ENCODE data around the gene MEF2A. TPM values are rescaled to one million over a fixed set of nuclear protein-coding genes. Genes with fewer than 3 reads are reported as not detected.

The MEF2A gene
- total RNA-seq, 2 experiments from 2014 or later: 16.5 to 20.9 TPM

- H3K4me3 Mint-ChIP-seq: no peak overlapping the region
- no peaks in the 10 kb centered on the region for H3K27me3 Mint-ChIP-seq
- intact Hi-C loops (cut with DNase I, micrococcal nuclease): no loop called here
- peaks cover 27% of the 10 kb centered on the region for H3K36me3 Mint-ChIP-seq (ENCODE audit: low read depth)
- peaks cover 32% of the 10 kb centered on the region for H3K4me1 Mint-ChIP-seq
- H3K27ac Mint-ChIP-seq: no peak overlapping the region
- H3K9me3 Mint-ChIP-seq (ENCODE audit: low read depth): peaks cover 21% of the 10 kb centered on the region
- ChIA-PET POLR2A (interaction anchor here (0.6 kb wide), 1 partner anchor 42 kb away, joined by 3 read pairs; no protein-coding TSS in a partner anchor), CTCF (interaction anchor here (1.2 to 1.6 kb wide), 2 partner anchors 12 to 120 kb away, joined by 4 read pairs; no protein-coding TSS in a partner anchor)
- no peak for DNase-seq
- ATAC-seq: no peak
These were observed 18.4 kb downstream of the MEF2A start for GRCh38 chr15:99584081-99584600.

GRCh38 chr15:99586121-99586520, 20.3 kb downstream of the MEF2A start:
- peaks cover 39% of the 10 kb centered on the region for H3K4me1 Mint-ChIP-seq
- no peak overlapping the region for H3K4me3 Mint-ChIP-seq
- peaks cover 21% of the 10 kb centered on the region for H3K9me3 Mint-ChIP-seq (ENCODE audit: low read depth)
- ATAC-seq (no peak), DNase-seq (no peak)
- POLR2A ChIA-PET: no interaction called here
- intact Hi-C loops (cut with DNase I, micrococcal nuclease): no loop called here
- CTCF ChIA-PET: no interaction called here
- no peak overlapping the region for H3K27ac Mint-ChIP-seq
- H3K27me3 Mint-ChIP-seq: no peaks in the 10 kb centered on the region
- peaks cover 27% of the 10 kb centered on the region for H3K36me3 Mint-ChIP-seq (ENCODE audit: low read depth)

GRCh38 chr15:99589801-99590200, 24.0 kb downstream of the MEF2A start:
- intact Hi-C loops (cut with DNase I, micrococcal nuclease): no loop called here

GRCh38 chr15:99590913-99591646, 25.3 kb downstream of the MEF2A start:
- DNase-seq: no peak
- ATAC-seq: peak; percentile 81
- Mint-ChIP-seq H3K9me3 (ENCODE audit: low read depth) (peaks cover 14% of the 10 kb centered on the region), H3K27ac (peak overlapping the region; percentile 19), H3K27me3 (no peaks in the 10 kb centered on the region), H3K4me1 (peaks cover 39% of the 10 kb centered on the region), H3K4me3 (no peak overlapping the region), H3K36me3 (ENCODE audit: low read depth) (peaks cover 28% of the 10 kb centered on the region)
- intact Hi-C loops (cut with DNase I, micrococcal nuclease): no loop called here
- ChIA-PET CTCF (interaction anchor here (1.2 to 1.3 kb wide), 2 partner anchors 11 to 166 kb away, joined by 3 to 4 read pairs; no protein-coding TSS in a partner anchor), POLR2A (interaction anchor here (0.6 kb wide), 1 partner anchor 308 kb away, joined by 3 read pairs; no protein-coding TSS in a partner anchor)

More at GRCh38 chr15:99589801-99590200, 24.0 kb downstream of the MEF2A start:
- H3K27ac Mint-ChIP-seq: no peak overlapping the region
- DNase-seq (no peak), ATAC-seq (no peak)
- no peaks in the 10 kb centered on the region for H3K27me3 Mint-ChIP-seq
- H3K4me3 Mint-ChIP-seq: no peak overlapping the region
- ChIA-PET CTCF (interaction anchor here (0.6 kb wide), 1 partner anchor 43 kb away, joined by 3 read pairs; no protein-coding TSS in a partner anchor), POLR2A (no interaction called here)
- peaks cover 18% of the 10 kb centered on the region for H3K9me3 Mint-ChIP-seq (ENCODE audit: low read depth)
- H3K36me3 Mint-ChIP-seq (ENCODE audit: low read depth): peaks cover 33% of the 10 kb centered on the region
- H3K4me1 Mint-ChIP-seq: peaks cover 39% of the 10 kb centered on the region

- peaks cover 12% of the 10 kb centered on the region for H3K9me3 Mint-ChIP-seq (ENCODE audit: low read depth)
- no peak for ATAC-seq
- H3K27me3 Mint-ChIP-seq: no peaks in the 10 kb centered on the region
- no peak for DNase-seq
- H3K4me1 Mint-ChIP-seq: peaks cover 39% of the 10 kb centered on the region
- POLR2A ChIA-PET: no interaction called here
- H3K27ac Mint-ChIP-seq: no peak overlapping the region
- CTCF ChIA-PET: no interaction called here
- intact Hi-C loops (cut with DNase I, micrococcal nuclease): no loop called here
- no peak overlapping the region for H3K4me3 Mint-ChIP-seq
- peaks cover 28% of the 10 kb centered on the region for H3K36me3 Mint-ChIP-seq (ENCODE audit: low read depth)
These were observed 26.5 kb downstream of the MEF2A start for GRCh38 chr15:99592145-99592791.

- H3K4me1 Mint-ChIP-seq: peaks cover 35% of the 10 kb centered on the region
- no peaks in the 10 kb centered on the region for H3K27me3 Mint-ChIP-seq
- H3K9me3 Mint-ChIP-seq (ENCODE audit: low read depth): peaks cover 11% of the 10 kb centered on the region
- ChIA-PET CTCF (no interaction called here), POLR2A (no interaction called here)
- intact Hi-C loops (cut with DNase I, micrococcal nuclease): no loop called here
- H3K36me3 Mint-ChIP-seq (ENCODE audit: low read depth): peaks cover 26% of the 10 kb centered on the region
- ATAC-seq: no peak
- DNase-seq: no peak
- H3K4me3 Mint-ChIP-seq: no peak overlapping the region
- H3K27ac Mint-ChIP-seq: no peak overlapping the region
These were observed 27.3 kb downstream of the MEF2A start for GRCh38 chr15:99593070-99593469.

GRCh38 chr15:99594916-99595315, 29.1 kb downstream of the MEF2A start:
- Mint-ChIP-seq H3K27me3 (no peaks in the 10 kb centered on the region), H3K9me3 (ENCODE audit: low read depth) (peaks cover 12% of the 10 kb centered on the region), H3K36me3 (ENCODE audit: low read depth) (peaks cover 37% of the 10 kb centered on the region), H3K4me3 (no peak overlapping the region), H3K4me1 (peaks cover 28% of the 10 kb centered on the region), H3K27ac (no peak overlapping the region)
- ATAC-seq (no peak), DNase-seq (no peak)
- ChIA-PET POLR2A (no interaction called here), CTCF (interaction anchor here (0.6 to 0.7 kb wide), 2 partner anchors 161 to 744 kb away, joined by 3 to 5 read pairs; no protein-coding TSS in a partner anchor)
- intact Hi-C loops (cut with DNase I, micrococcal nuclease): no loop called here

GRCh38 chr15:99598296-99598695, 32.5 kb downstream of the MEF2A start:
- Mint-ChIP-seq H3K9me3 (ENCODE audit: low read depth) (peaks cover 16% of the 10 kb centered on the region), H3K27ac (no peak overlapping the region), H3K36me3 (ENCODE audit: low read depth) (peaks cover 45% of the 10 kb centered on the region), H3K4me3 (no peak overlapping the region), H3K4me1 (peaks cover 18% of the 10 kb centered on the region), H3K27me3 (no peaks in the 10 kb centered on the region)
- DNase-seq (no peak), ATAC-seq (no peak)
- POLR2A ChIA-PET: no interaction called here
- CTCF ChIA-PET: interaction anchor here (0.7 kb wide), 1 partner anchor 11 kb away, joined by 3 read pairs; no protein-coding TSS in a partner anchor
- intact Hi-C loops (cut with DNase I, micrococcal nuclease): no loop called here

- no peak for DNase-seq
- peaks cover 53% of the 10 kb centered on the region for H3K4me1 Mint-ChIP-seq
- no peak overlapping the region for H3K4me3 Mint-ChIP-seq
- CTCF ChIA-PET: no interaction called here
- peaks cover 5% of the 10 kb centered on the region for H3K9me3 Mint-ChIP-seq (ENCODE audit: low read depth)
- no peaks in the 10 kb centered on the region for H3K27me3 Mint-ChIP-seq
- H3K36me3 Mint-ChIP-seq (ENCODE audit: low read depth): peaks cover 43% of the 10 kb centered on the region
- H3K27ac Mint-ChIP-seq: no peak overlapping the region
- ATAC-seq: no peak
- POLR2A ChIA-PET: no interaction called here
- intact Hi-C loops (cut with DNase I, micrococcal nuclease): no loop called here
These were observed 38.0 kb downstream of the MEF2A start for GRCh38 chr15:99603828-99604227.

GRCh38 chr15:99604865-99605264, 39.1 kb downstream of the MEF2A start:
- peaks cover 54% of the 10 kb centered on the region for H3K4me1 Mint-ChIP-seq
- H3K36me3 Mint-ChIP-seq (ENCODE audit: low read depth): peaks cover 37% of the 10 kb centered on the region
- H3K27ac Mint-ChIP-seq: no peak overlapping the region
- no peaks in the 10 kb centered on the region for H3K27me3 Mint-ChIP-seq
- intact Hi-C loops (cut with DNase I, micrococcal nuclease): no loop called here
- ATAC-seq: no peak
- H3K9me3 Mint-ChIP-seq (ENCODE audit: low read depth): peaks cover 5% of the 10 kb centered on the region
- POLR2A ChIA-PET: no interaction called here
- CTCF ChIA-PET: interaction anchor here (0.7 to 2.0 kb wide), 3 partner anchors 12 to 99 kb away, joined by 3 to 8 read pairs (median 3); no protein-coding TSS in a partner anchor
- no peak overlapping the region for H3K4me3 Mint-ChIP-seq
- DNase-seq: no peak

- Mint-ChIP-seq H3K4me3 (no peak overlapping the region), H3K9me3 (ENCODE audit: low read depth) (no peaks in the 10 kb centered on the region), H3K27me3 (no peaks in the 10 kb centered on the region), H3K4me1 (peaks cover 49% of the 10 kb centered on the region), H3K27ac (peak overlapping the region; percentile 63), H3K36me3 (ENCODE audit: low read depth) (peaks cover 31% of the 10 kb centered on the region)
- intact Hi-C loops (cut with DNase I, micrococcal nuclease): no loop called here
- CTCF ChIA-PET: interaction anchor here (1.1 to 2.0 kb wide), 2 partner anchors 12 to 99 kb away, joined by 3 to 8 read pairs; no protein-coding TSS in a partner anchor
- DNase-seq (no peak), ATAC-seq (no peak)
- POLR2A ChIA-PET: interaction anchor here (0.6 kb wide), 1 partner anchor 34 kb away, joined by 6 read pairs; no protein-coding TSS in a partner anchor
These were observed 39.7 kb downstream of the MEF2A start for GRCh38 chr15:99605490-99605931.

Data from activated CD4-positive, alpha-beta T cell treated with anti-CD3 and anti-CD28 coated beads for 36 hours (primary cell).